IPS-20b (cell line): ENCODE measurements around the gene TMEM163.

Source experiments
- H3K27ac ChIP-seq: one replicate; pipeline ENCODE4 v1.5.1; 2013; ENCODE audit warnings: low read length
- H3K27me3 ChIP-seq: 2 replicates; pipeline ENCODE4 v1.6.1; 2013; ENCODE audit warnings: mild to moderate bottlenecking, low read length, inconsistent platforms; ENCODE audit not compliant: insufficient read depth
- H3K36me3 ChIP-seq: 2 replicates; pipeline ENCODE4 v1.6.1; 2013; ENCODE audit warnings: low read depth, mild to moderate bottlenecking, inconsistent platforms, low read length, moderate library complexity; ENCODE audit not compliant: insufficient read depth
- H3K4me1 ChIP-seq: 2 replicates; pipeline ENCODE4 v1.6.1; 2013; ENCODE audit warnings: mild to moderate bottlenecking, control low read depth, inconsistent platforms, low read length, moderate library complexity; ENCODE audit not compliant: insufficient read depth
- H3K4me3 ChIP-seq: 2 replicates; pipeline ENCODE4 v1.5.1; 2013; ENCODE audit warnings: mild to moderate bottlenecking, low read length, inconsistent platforms
- H3K9ac ChIP-seq: 2 replicates; pipeline ENCODE4 v1.6.1; 2013; ENCODE audit warnings: low read depth, mild to moderate bottlenecking, inconsistent platforms, low read length, moderate library complexity
- H3K9me3 ChIP-seq: 2 replicates; pipeline ENCODE4 v1.6.1; 2013; ENCODE audit warnings: mild to moderate bottlenecking, low read depth, low read length, inconsistent platforms; ENCODE audit not compliant: insufficient read depth

The TMEM163 gene

GRCh38 chr2:134504586-134505336, 214.0 kb downstream of the TMEM163 start:
- Histone ChIP-seq H3K27ac (no peak overlapping the region), H3K4me1 (no peaks in the 10 kb centered on the region), H3K4me3 (no peak overlapping the region), H3K36me3 (no peaks in the 10 kb centered on the region), H3K9ac (no peak overlapping the region), H3K27me3 (no peaks in the 10 kb centered on the region), H3K9me3 (no peaks in the 10 kb centered on the region)

DNA sequence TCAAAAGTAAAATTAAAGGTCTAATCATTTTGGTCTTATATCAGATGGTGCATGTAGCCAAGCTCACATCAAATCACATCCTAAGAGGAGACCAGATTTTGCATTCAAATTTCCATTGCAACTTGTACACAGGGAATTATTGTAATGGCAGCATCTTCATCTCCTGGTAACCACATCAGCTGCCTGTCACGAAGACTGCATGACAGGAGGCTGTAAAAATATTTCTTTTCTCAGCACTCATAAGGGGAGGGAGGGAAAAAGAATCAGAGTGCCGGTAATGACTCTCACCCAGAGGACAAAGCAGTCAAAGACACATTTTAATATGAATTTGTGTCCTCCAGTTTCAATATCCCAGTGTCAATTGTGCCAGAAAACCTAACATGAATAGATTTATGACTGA, 216.7 kb downstream of the TMEM163 start:
- no peaks in the 10 kb centered on the region for H3K36me3 ChIP-seq
- H3K27ac ChIP-seq = no peak overlapping the region
- H3K9me3 ChIP-seq = no peaks in the 10 kb centered on the region
- H3K4me3 ChIP-seq = no peak overlapping the region
- H3K27me3 ChIP-seq = no peaks in the 10 kb centered on the region
- no peaks in the 10 kb centered on the region for H3K4me1 ChIP-seq
- H3K9ac ChIP-seq = no peak overlapping the region

- H3K4me1 ChIP-seq = no peaks in the 10 kb centered on the region
- H3K4me3 ChIP-seq = no peak overlapping the region
- no peak overlapping the region for H3K27ac ChIP-seq
- no peaks in the 10 kb centered on the region for H3K36me3 ChIP-seq
- no peak overlapping the region for H3K9ac ChIP-seq
- no peaks in the 10 kb centered on the region for H3K27me3 ChIP-seq
- no peaks in the 10 kb centered on the region for H3K9me3 ChIP-seq
Measured at GRCh38 chr2:134501476-134502091, 217.2 kb downstream of the TMEM163 start.

DNA sequence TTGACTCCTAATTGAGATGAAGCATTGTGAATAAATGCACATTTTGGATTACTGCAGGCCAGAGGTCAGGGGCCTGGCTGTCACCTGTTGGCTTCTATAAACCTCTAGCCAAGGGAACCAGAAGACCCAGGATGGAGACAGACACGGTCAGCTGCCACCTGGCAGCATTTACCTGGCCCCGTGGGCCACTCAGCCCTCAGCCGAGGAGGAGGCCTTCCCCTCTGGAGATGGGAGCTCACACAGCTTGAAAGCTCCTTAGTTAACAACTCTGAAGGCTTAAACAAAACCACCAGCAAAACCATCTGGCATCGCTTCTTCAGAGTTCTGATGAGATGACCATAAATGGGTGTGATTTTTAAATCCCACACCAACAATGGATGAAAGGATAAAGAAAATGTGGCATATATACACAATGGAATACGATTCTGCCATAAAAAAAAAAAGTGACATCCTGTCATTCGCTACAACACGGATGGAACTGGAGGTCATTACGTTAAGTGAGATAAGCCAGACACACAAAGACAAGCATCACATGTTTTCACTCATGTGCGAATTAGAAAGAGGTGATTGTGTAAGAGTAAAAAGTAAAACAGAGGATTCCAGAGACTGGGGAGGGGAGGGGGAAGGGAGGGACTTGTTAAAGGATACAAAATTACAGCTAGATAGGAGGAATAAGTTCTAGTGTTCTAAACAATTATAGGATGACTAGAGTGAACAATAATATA, 218.4 kb downstream of the TMEM163 start:
- Histone ChIP-seq H3K27me3 (no peaks in the 10 kb centered on the region), H3K27ac (no peak overlapping the region)

GRCh38 chr2:134499307-134499926, 219.4 kb downstream of the TMEM163 start:
- Histone ChIP-seq H3K27me3 (no peaks in the 10 kb centered on the region), H3K4me1 (no peaks in the 10 kb centered on the region), H3K36me3 (no peaks in the 10 kb centered on the region), H3K9me3 (no peaks in the 10 kb centered on the region), H3K4me3 (no peak overlapping the region), H3K27ac (no peak overlapping the region), H3K9ac (no peak overlapping the region)

More for the DNA sequence above, 218.4 kb downstream of the TMEM163 start:
- Histone ChIP-seq H3K4me3 (no peak overlapping the region), H3K9me3 (no peaks in the 10 kb centered on the region), H3K36me3 (no peaks in the 10 kb centered on the region), H3K4me1 (no peaks in the 10 kb centered on the region), H3K9ac (no peak overlapping the region)

- no peaks in the 10 kb centered on the region for H3K4me1 ChIP-seq
- H3K27me3 ChIP-seq = no peaks in the 10 kb centered on the region
Measured at GRCh38 chr2:134498654-134499053, 220.1 kb downstream of the TMEM163 start.

GRCh38 chr2:134493797-134494196, 225.0 kb downstream of the TMEM163 start:
- Histone ChIP-seq H3K27me3 (no peaks in the 10 kb centered on the region), H3K27ac (no peak overlapping the region), H3K36me3 (no peaks in the 10 kb centered on the region), H3K4me3 (no peak overlapping the region), H3K9ac (no peak overlapping the region), H3K4me1 (no peaks in the 10 kb centered on the region), H3K9me3 (no peaks in the 10 kb centered on the region)

More at GRCh38 chr2:134498654-134499053, 220.1 kb downstream of the TMEM163 start:
- no peak overlapping the region for H3K27ac ChIP-seq
- no peaks in the 10 kb centered on the region for H3K9me3 ChIP-seq
- no peaks in the 10 kb centered on the region for H3K36me3 ChIP-seq
- no peak overlapping the region for H3K9ac ChIP-seq
- H3K4me3 ChIP-seq = no peak overlapping the region

DNA sequence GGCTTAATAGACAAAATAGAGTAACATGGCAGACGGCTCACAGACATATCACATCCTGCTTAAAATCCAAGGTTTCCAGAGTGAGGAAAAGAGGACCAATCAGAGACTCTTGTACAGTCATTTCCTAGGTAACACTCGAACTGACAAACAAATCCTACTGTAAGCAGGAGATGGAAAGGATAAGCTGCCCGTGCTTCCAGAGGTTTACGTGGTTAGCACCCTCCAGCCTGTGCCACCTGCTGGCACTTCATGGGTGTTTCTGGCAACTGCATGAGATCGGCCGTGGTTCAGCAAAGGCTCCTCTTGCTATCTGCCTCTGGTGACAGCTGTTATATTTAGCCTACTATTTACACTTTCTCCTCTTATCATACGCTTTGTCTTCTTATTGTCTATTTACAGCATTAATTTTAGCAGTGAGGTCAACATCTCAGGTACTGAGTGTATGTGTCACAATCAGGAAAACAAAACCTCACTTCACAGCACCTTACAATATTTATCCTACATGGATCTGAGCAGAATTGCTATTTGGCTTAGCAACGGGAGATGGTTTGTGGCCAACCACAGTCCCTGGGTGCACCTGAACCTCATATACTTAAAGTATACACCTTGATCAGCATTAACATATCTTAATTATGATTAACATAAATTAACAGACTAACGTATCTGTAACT, 226.9 kb downstream of the TMEM163 start:
- H3K4me3 ChIP-seq = no peak overlapping the region
- H3K36me3 ChIP-seq = no peaks in the 10 kb centered on the region
- no peak overlapping the region for H3K27ac ChIP-seq
- H3K9me3 ChIP-seq = no peaks in the 10 kb centered on the region
- H3K9ac ChIP-seq = no peak overlapping the region
- no peaks in the 10 kb centered on the region for H3K27me3 ChIP-seq
- no peaks in the 10 kb centered on the region for H3K4me1 ChIP-seq

GRCh38 chr2:134491022-134491421, 227.8 kb downstream of the TMEM163 start:
- Histone ChIP-seq H3K4me3 (no peak overlapping the region), H3K27me3 (no peaks in the 10 kb centered on the region), H3K4me1 (no peaks in the 10 kb centered on the region), H3K9ac (no peak overlapping the region), H3K27ac (no peak overlapping the region), H3K9me3 (no peaks in the 10 kb centered on the region), H3K36me3 (no peaks in the 10 kb centered on the region)

- H3K4me3 ChIP-seq = no peak overlapping the region
Measured at GRCh38 chr2:134490559-134490958, 228.2 kb downstream of the TMEM163 start.

DNA sequence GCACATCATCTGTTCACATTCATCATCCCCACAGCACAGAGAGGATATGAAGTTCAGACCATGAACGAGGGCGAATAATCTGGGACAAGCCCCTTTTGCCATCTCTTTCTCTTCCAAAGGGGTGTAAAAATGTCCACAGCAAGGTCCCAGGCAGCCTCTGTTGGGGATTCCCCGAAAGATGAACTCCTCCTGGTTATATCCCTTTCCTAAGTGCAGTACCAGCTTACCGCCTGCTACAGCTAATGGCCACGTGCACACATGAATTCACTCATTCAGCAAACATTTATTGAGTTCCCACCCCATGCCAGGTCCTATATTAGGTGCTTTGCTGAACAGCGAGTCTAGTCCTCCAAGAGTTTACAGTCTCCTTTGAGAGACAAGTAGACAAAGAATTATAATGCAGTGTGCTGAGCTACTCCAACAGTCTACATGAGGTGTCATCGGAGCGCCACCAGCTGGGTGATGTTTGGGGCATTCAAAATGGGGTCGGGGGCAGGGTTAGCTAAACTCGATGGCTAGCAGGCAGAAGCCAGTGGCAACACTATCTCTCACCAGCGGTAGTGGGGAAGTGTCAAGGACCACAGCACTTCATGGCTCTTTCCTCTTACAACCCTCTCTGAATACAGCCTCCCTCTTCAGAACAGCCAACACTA, 228.9 kb downstream of the TMEM163 start:
- Histone ChIP-seq H3K27ac (no peak overlapping the region), H3K36me3 (no peaks in the 10 kb centered on the region), H3K9ac (no peak overlapping the region), H3K4me1 (no peaks in the 10 kb centered on the region), H3K4me3 (no peak overlapping the region), H3K9me3 (no peaks in the 10 kb centered on the region), H3K27me3 (no peaks in the 10 kb centered on the region)

More at GRCh38 chr2:134490559-134490958, 228.2 kb downstream of the TMEM163 start:
- no peak overlapping the region for H3K9ac ChIP-seq
- H3K36me3 ChIP-seq = no peaks in the 10 kb centered on the region
- H3K27me3 ChIP-seq = no peaks in the 10 kb centered on the region
- no peak overlapping the region for H3K27ac ChIP-seq
- H3K9me3 ChIP-seq = no peaks in the 10 kb centered on the region
- no peaks in the 10 kb centered on the region for H3K4me1 ChIP-seq
